ENCODE measurements around the gene TDRD7. TPM values are rescaled to one million over a fixed set of nuclear protein-coding genes. Genes with fewer than 3 reads are reported as not detected.
A peak's percentile ranks its signal among the peaks of the same experiment; 100 is the strongest.

TDRD7 gene
- total and polyA plus RNA-seq, 9 of the 15 experiments (the other 6 are each of a cell fraction or from before 2014, with no cell fraction given): 2.2 to 7.7 (median 5.2) TPM

- TF ChIP-seq RREB1 (CRISPR knock-in tag; IDR thresholded peaks at IDR 0.05) (0 out of 2 replicates have a peak, but pooled peaks have one; percentile 33), MAFK (IDR thresholded peaks at IDR 0.05; ENCODE audit: low read length) (peak; percentile 96), YY1 (IDR thresholded peaks at IDR 0.05; ENCODE audit: borderline replicate concordance in 1 of 3, control insufficient read depth in 1 of 3, extremely low read depth in 1 of 3, insufficient read depth in 3 of 3, insufficient read length in 1 of 3, insufficient replicate concordance in 2 of 3, low read depth in 1 of 3, low read length in 2 of 3) (peak; percentile 18 to 80 (median 19)), BCL6 (CRISPR knock-in tag; IDR thresholded peaks at IDR 0.05) (no peak), HMG20B (CRISPR knock-in tag; IDR thresholded peaks at IDR 0.05) (no peak), ZNF551 (CRISPR knock-in tag; IDR thresholded peaks at IDR 0.05) (no peak), ATF3 (IDR thresholded peaks at IDR 0.05) (no peak), ATF3 (CRISPR knock-in tag; conservative IDR thresholded peaks at IDR 0.05) (no peak), ARNT (IDR thresholded peaks at IDR 0.05) (peak in 1 of 2 experiments; percentile 94; a peak in 2 of 4 replicates), CHCHD3 (CRISPR knock-in tag; IDR thresholded peaks at IDR 0.05) (no peak), NR2C2 (CRISPR knock-in tag; IDR thresholded peaks at IDR 0.05) (no peak), NR2C2 (tag; IDR thresholded peaks at IDR 0.05) (no peak), BHLHE40 (IDR thresholded peaks at IDR 0.05; ENCODE audit: low read length) (peak; percentile 68), ZNF778 (CRISPR knock-in tag; IDR thresholded peaks at IDR 0.05) (no peak), GATAD2A (IDR thresholded peaks at IDR 0.05) (peak; percentile 35; the same call in 1 of the 2 replicates), ZFP36 (IDR thresholded peaks at IDR 0.05; ENCODE audit: low read depth, low read length, partially characterized antibody) (peak; percentile 19)
- TF ChIP-seq, protein P1, sequence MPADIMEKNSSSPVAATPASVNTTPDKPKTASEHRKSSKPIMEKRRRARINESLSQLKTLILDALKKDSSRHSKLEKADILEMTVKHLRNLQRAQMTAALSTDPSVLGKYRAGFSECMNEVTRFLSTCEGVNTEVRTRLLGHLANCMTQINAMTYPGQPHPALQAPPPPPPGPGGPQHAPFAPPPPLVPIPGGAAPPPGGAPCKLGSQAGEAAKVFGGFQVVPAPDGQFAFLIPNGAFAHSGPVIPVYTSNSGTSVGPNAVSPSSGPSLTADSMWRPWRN (IDR thresholded peaks at IDR 0.05; ENCODE audit: low read depth): peak; percentile 32; the same call in 1 of the 2 replicates
- TF ChIP-seq, protein P2, sequence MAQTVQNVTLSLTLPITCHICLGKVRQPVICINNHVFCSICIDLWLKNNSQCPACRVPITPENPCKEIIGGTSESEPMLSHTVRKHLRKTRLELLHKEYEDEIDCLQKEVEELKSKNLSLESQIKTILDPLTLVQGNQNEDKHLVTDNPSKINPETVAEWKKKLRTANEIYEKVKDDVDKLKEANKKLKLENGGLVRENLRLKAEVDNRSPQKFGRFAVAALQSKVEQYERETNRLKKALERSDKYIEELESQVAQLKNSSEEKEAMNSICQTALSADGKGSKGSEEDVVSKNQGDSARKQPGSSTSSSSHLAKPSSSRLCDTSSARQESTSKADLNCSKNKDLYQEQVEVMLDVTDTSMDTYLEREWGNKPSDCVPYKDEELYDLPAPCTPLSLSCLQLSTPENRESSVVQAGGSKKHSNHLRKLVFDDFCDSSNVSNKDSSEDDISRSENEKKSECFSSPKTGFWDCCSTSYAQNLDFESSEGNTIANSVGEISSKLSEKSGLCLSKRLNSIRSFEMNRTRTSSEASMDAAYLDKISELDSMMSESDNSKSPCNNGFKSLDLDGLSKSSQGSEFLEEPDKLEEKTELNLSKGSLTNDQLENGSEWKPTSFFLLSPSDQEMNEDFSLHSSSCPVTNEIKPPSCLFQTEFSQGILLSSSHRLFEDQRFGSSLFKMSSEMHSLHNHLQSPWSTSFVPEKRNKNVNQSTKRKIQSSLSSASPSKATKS (CRISPR knock-in tag; IDR thresholded peaks at IDR 0.05): no peak
Observed at GRCh38 chr9:97502984-97503861, 91.3 kb downstream of the TDRD7 start (continued).

Measured in K562 (cell line).